ENCODE measurements around the gene SPATA6L.

Gene SPATA6L

DNA sequence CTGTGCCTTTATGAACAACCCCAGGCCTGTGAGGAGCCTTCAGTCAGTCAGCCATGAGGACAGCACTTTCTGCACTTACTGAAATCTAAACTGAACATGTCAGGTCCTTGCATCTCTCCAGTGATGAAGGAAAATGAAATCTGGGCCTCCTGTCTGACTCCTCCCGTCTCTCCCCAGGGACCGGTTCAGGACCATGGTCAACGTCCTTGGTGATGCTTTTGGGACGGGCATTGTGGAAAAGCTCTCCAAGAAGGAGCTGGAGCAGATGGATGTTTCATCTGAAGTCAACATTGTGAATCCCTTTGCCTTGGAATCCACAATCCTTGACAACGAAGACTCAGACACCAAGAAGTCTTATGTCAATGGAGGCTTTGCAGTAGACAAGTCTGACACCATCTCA is 81.1 kb downstream of the SPATA6L start:
- DNase-seq (ENCODE audit: low read depth) = no peak

DNA sequence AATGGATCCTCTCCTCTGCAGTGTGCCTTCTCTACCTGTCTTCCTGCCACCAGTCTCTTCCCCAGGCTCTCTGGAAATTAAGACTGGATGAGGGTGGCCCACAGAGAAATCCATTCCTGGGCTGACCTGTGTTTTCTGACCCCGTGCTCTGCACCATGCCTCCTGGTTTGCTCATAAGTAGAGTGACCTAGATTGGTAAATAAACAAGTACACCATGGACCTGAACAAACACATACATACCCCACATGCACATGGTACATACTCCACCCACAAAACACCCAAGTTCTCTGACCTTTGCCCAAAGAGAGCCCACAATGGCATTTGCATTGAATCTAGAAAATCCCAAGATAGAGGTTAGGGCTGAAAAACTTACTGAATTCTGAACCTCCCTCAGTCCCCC is 81.6 kb downstream of the SPATA6L start:
- no peak for DNase-seq (ENCODE audit: low read depth)

DNA sequence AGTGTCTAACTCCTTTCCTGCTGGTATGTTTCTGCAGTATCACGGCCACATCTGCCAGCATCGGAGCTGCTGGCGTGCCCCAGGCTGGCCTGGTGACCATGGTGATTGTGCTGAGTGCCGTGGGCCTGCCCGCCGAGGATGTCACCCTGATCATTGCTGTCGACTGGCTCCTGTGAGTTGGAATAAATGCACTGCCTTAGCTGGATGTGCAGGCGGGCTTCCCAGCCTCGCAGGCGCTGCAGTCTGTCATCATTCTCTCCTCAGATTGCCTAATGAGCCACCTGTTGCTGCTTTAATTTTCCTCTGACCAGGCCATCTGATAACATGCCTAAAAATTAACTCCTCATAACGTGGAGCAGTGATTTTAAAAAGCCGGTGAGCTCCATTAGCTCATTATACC is 83.3 kb downstream of the SPATA6L start:
- DNase-seq (ENCODE audit: low read depth) = no peak

DNA sequence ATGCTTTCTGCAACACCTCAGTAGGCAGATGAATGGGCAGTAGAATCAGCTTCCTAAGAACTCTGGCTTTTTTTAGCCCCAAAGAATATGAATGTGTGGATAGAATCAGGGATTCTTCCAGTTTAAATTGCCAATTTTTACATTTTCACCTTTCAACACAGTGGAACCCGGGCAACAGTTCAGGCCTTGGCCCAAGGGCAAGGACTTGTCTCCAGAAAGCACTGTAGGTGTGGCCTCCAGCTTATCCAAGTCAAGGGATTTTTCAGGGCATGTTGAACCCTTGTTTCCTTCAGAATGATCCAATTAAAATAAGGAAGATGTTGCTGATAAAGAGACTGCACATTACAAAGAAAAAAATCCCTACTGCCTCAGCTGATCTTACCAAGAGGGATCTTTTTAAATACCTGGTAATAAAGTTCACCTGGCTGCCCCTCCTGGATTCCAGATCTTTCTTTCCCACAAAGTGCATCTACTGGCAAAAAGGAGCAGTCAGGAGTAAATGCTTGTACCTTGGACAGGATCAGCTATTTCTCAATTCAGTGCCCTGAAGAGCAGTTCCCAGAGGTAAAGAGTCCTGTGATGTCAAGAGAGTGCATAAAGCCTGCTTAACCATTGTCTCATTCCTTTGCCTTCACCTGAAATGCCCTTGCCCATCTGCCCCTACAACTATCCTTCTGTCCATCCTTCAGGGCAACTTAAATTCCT is 84.3 kb downstream of the SPATA6L start:
- no peak for DNase-seq (ENCODE audit: low read depth)

DNA sequence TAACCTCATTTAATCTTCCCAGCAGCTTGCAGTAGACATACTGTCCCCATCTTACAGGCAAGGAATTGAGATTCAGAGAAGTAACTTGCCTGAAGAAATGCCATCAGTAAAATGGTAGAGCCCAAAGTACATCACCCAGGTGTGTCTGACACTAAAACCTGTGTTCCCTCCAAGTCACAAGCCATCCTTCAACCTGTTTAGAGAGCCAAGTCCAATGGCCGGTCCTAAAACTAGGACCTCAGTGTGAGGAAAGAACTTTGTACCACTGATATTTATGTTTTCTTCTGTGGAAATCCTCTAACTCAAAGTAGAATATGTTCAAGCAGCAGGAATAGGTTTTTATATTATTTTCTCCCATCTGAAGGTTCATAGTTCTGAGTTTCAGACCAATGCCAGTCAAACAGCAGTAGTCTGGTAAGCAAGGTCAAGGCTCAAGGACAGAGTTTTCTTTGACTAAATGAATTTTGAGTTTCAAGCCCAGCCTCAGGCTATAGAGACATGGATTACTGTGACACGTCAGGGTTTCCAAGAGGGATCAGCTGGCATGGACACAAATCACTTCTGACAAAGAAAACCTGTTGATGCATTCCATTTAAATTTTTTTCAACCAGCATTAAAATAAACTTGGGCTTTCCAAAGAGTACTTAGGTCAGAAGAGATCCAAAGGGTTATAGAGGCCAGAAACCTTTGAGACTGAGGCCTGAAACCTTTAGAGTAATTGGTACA is 85.1 kb downstream of the SPATA6L start:
- no peak for DNase-seq (ENCODE audit: low read depth)

DNA sequence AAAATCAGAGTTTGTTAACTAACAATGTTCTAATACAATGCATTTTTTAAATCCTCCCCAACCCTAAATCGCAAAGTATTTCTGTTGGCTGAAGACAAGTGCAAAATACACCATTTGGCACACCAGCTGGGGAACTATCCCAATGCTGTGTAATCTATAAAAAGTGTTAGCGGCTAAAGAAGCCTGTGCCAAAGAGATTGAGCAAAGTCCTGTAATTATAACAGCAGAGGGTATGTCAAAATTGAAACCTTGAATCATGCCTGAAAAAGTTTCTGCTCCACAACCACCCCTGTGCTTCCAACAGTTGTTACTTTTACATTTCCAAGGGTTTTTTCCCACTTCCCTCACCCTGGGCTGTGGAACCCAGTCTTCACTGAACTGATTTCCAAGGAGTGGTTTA is 87.3 kb downstream of the SPATA6L start:
- no peak for DNase-seq (ENCODE audit: low read depth)

DNA sequence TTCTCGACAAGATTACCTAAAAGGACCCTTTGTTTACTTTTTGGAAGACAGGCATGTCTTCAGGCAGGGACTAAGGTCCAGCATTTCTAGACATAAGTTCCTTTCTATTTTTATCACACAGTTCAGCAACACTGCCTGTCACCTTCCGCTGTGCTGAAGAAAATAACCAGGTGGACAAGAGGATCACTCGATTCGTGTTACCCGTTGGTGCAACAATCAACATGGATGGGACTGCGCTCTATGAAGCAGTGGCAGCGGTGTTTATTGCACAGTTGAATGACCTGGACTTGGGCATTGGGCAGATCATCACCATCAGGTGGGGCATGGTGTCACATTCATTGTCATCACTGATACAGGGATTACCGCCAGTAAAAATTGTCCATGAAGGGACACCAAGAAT is 89.8 kb downstream of the SPATA6L start:
- no peak for DNase-seq (ENCODE audit: low read depth)

DNA sequence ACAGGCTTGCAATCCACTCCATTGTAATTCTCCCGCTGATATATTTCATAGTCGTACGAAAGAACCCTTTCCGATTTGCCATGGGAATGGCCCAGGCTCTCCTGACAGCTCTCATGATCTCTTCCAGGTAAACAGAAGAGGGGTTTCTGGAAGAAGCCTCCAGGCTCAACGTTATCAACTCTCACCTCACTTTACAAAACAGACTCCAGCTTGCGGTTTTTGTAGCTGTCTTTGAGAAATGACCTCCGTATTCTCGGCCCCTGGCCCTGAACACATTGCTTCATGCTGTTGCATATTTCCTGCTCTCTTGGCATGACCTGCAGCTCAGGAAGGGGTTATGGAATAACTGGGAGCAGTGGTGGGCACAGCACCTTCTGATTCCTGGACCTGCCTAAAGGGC is 90.3 kb downstream of the SPATA6L start:
- no peak for DNase-seq (ENCODE audit: low read depth)

DNA sequence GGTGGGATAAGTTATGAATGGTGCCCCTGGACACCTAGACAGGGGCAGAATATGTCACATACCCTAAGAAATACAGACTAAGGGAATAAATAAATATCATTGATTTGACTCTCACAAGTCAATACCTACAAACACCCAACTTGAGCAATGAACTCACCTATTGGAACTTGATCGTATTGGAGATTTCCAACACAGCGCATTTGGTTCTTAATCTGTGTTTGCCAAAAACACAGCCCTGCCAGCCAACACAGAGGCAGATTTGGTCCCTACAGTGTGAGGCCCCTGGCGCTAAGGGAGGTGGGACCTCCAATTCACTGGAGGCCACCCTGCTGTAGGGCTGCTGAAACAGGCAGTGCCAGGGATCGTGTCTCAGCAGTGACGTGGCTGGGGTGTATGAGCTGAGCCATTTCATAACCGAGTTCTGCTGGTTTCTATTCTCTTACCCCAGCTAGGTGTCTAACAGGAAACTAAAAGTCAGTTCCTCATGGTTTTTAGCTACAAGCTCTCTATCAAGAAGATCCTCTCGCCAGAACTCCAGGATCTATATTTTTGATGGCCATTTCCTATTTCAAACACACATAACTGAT is 91.5 kb downstream of the SPATA6L start:
- DNase-seq (ENCODE audit: low read depth) = no peak

DNA sequence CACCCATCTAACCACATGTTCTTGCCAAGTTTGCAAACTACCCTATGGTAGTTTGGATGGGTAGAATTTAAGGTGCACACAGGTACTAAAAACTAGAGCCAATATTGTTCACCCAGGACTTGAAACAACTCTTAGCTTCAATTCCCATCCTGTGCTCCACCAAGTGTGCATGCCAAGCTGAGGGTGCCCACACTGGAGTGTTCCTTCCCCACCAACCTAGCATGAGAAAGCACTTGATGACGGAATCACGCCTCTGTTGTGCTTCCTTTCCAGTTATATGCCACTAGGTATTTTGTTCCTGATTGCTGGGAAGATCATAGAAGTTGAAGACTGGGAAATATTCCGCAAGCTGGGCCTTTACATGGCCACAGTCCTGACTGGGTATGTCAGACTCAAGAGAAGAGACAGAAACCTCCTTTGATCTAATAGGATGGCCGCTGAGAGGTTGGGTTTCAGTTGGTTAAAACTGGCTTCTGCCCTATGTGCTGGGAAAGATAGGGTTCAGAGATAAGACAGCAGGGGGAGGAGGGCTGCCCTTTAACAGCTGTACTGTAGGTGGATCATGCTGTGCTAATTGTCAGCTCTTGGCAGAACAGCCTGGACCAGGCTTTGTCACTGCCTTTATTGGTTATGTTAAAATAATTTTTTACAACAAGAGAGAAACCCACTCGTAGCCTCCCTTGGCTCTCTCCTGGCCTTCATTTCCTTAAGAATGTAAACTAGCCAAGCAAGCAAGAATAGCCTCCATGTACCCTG is 92.5 kb downstream of the SPATA6L start:
- DNase-seq (ENCODE audit: low read depth) = no peak

DNA sequence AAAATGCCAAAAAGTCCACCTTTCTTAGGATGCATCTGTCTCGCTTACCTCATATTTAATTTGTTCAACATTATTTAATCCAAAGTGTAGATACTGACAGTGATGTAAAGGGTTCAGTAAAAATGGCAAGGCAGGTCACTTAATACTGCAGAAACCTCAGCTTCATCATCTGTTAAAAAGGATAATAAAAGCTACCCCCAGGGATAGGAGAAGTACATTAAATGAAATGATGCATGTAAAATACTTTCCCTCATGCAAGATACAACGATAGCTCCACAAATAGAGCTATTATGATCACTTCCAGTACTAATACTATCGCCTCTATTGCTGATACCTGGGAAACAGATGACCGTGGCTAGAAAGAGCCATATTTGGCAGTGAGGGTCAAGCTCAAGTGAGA is 93.1 kb downstream of the SPATA6L start:
- no peak for DNase-seq (ENCODE audit: low read depth)

DNA sequence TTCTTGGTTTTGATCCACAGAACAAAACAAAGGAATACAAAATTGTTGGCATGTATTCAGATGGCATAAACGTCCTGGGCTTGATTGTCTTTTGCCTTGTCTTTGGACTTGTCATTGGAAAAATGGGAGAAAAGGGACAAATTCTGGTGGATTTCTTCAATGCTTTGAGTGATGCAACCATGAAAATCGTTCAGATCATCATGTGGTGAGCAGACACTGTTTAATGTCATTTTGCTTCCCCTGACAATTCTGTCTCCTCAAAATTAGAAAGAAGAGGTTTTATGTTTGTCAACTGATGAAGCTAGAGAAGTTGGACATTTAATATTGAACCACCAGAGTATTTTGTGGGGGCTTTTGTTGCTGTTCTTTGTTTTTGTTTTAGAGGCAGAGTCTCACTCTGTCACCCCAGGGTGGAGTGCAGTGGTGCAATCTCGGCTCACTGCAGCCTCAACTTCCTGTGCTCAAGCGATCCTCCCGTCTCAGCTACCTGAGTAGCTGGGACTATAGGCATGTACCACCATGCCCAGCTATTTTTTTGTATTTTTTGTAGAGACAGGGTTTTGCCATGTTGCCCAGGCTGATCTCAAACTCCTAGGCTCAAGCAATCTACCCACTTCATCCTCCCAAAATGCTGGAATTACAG is 94.0 kb downstream of the SPATA6L start:
- no peak for DNase-seq (ENCODE audit: low read depth)

DNA sequence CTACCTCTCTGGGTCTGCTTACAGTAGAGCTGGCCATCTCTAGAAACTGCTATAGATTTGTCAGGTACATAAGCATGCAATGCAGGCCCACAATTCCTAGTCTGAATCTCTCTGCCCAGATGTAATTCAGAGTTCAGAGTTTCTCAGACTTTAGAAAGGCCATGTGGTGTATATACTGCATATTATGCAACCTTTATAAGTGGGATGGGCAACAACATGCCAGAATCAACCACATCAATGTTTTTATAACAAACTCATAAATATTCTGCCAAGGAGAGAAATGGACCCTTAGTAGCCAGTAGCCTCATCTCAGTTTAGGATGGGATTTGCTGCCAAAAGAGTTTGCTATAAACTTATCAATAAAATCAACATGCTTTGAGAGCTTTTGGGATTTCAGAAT is 97.2 kb downstream of the SPATA6L start:
- DNase-seq (ENCODE audit: low read depth) = no peak

DNA sequence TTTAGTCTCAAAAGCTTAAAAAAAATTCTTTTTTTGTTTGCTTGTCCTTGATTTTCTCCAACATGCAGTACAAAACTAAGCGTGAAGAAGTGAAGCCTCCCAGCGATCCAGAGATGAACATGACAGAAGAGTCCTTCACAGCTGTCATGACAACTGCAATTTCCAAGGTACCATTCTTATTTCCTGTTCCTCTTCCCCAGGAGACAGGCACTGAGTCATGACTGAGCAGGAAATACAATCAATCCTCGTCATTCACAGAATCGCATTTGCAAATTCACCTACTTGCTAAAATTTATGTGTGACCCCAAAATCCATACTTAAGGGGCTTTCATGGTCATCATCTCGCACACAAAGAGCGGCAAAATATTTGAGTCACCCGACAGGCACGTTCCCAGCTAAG is 98.7 kb downstream of the SPATA6L start:
- DNase-seq (ENCODE audit: low read depth) = no peak

DNA sequence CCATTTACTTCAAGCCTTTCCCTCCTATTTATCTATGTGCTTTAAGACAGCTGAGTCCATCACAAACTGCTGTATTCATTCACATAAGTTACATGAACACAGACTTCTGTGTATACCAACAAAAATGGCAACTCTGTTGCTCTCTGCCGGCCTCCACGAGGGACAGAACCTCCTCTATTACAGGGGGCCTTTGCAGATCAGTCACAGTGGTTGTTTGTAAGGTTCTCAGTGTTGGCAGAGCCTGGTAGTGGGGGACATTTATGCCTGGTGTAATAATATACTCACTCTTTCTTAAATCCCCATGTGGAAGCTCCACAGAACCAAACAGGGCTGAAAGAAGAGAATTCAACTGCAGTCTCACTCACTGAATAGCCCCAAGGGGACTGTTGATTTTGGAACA is 99.5 kb downstream of the SPATA6L start:
- DNase-seq (ENCODE audit: low read depth) = no peak

DNA sequence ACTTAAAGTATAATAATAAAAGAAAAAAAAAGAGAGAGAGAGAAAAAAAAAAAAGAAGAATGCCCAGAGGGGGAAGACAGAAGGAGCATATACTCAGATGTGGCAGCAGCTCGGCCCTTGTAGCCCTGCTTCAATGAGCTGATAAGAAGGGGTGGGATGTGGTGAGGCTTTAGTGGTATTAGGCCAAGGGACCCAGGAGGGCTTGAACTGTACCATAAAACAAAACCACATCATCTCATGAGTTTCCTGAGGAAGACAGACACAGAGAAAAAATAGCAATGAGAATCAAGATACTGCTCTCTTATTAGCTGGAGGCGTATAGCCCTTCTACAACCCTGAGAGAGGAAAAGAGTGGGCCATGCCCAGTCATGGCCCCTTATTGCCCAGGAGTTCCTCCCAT is 103.2 kb downstream of the SPATA6L start:
- DNase-seq (ENCODE audit: low read depth) = no peak

DNA sequence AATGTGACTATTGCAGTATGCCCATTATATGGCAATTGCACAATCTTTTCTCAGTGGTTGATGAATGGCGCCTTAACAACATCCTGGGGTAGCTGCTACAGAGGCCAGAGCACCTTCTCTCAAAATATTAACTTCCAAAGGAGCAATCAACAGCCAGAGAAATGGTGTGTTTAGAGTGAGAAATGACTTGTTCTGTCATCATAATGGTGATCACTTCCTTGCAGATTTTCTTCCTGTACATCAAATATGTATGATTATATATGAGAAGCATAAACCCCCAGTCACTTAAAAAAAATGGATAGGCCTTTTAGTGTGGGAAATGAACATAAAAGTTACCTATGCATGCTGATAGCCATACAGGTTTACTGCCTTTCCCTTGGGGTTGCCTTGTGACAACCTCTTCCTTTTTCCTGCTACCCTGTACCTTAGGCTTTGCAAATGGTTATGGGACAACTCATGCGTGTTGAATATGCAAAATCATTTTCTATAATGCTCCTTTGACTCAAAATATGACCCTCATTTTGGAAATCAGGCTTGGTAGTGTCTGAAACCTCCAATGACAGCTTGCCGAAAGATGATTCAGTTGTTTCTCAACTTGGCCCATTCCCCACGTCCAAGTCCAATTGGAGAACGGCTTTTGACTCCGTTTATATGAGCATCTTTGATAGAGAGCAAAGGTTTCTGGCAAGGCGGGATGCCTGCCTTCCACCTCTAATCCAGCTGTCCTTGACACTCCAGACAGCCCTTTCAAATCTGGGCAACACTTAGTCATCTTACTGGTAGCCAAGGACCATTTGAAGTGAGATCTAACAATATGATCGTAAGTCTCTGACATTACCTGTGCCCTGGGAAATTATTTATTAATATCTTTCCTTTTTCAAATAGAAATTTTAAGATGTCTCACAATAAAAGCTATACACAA is 106.8 kb downstream of the SPATA6L start:
- DNase-seq (ENCODE audit: low read depth) = no peak

DNA sequence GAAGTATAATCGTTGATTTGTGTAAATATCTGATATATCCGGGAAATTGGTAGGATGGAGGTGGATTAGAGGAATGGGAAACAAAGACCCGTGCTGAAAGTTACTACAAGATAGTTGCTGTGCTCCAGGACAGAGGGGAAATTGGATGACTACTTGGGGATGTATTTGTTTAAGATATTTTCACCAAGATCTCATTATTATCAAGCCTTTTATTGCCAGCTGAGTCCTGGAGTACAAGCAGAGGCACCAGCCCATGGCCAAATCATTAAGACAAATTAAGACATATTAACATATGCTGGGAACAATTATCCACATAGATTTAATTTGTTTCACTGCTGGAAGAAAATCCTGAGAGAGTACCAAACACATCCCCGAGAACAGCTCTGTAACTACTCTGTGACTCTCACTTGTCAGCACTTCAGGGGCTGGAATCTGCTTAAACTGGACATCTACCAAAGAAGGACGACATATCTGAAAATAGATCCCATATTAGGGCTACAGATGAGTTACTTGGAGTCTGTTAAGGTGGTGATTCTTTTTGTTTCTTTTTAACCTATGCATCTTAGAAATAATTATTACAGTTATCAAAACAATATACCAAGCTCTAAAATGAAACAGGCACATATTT is 107.8 kb downstream of the SPATA6L start:
- no peak for DNase-seq (ENCODE audit: low read depth)

DNA sequence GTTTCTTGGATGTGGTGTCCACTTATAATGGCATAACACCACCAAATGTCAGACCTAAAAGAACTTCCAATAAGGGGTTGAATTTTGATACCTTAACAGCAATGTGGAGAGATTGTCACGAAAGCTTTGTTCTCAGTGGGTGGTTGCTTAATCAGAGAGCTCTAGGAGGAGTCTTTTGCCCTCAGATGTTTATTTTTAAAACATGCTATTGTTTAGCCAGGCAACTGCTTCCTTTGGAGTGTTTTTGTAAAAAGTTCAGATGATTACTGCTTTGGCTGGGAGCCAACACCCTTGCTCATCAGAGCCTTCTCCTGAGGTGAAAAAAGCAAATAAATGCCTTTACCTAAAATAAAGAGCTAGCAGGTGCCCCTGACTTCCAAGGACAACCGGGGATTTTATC is 111.0 kb downstream of the SPATA6L start:
- no peak for DNase-seq (ENCODE audit: low read depth)

DNA sequence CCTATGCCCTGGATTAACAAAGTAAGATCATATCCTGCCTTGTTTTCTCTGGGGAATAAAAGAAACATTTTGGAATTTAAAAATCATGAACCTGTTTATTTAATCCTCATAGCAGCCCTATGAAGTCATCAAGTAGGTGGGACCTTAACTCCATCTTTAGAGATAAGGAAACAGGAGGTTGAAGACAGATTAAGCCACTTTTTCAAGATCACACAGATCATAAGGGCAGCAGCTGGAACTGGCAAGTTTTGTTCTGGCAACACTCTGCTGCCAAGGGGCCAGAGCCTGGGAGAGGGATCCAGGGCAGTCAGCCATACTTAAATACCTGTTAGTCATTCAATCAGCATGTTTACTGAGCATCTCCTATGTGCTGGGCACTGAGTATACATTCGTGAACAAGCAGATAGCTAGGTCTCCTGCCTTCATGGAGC is 112.3 kb downstream of the SPATA6L start:
- DNase-seq (ENCODE audit: low read depth) = no peak

Data from fibroblast of the conjunctiva (primary cell).